Measurements from ENCODE around the gene ANXA11. TPM values are rescaled to one million over a fixed set of nuclear protein-coding genes. Genes with fewer than 3 reads are reported as not detected.

ANXA11 gene
- total and polyA plus RNA-seq, 9 of the 15 experiments (the other 6 are each of a cell fraction or from before 2014, with no cell fraction given) = 43.6 to 212 (median 109) TPM

- TF ChIP-seq ZBTB11 (CRISPR knock-in tag; IDR thresholded peaks at IDR 0.05) = no peak
- 0 out of 2 replicates have a peak, but pooled peaks have one; percentile 52 for TF ChIP-seq SUPT5H (IDR thresholded peaks at IDR 0.05)
- no peak for TF ChIP-seq PATZ1 (CRISPR knock-in tag; IDR thresholded peaks at IDR 0.05; ENCODE audit: borderline replicate concordance)
- no peak for TF ChIP-seq CUX1 (CRISPR knock-in tag; IDR thresholded peaks at IDR 0.05)
- no peak for TF ChIP-seq PTRF (tag; IDR thresholded peaks at IDR 0.05)
- TF ChIP-seq ZNF232 (CRISPR knock-in tag; IDR thresholded peaks at IDR 0.05) = no peak
- TF ChIP-seq PCBP2 (IDR thresholded peaks at IDR 0.05; ENCODE audit: low read depth, low read length, poor library complexity, severe bottlenecking) = no peak
- no peak for TF ChIP-seq SMAD2 (IDR thresholded peaks at IDR 0.05; ENCODE audit: low read depth, low read length)
- TF ChIP-seq DLX4 (CRISPR knock-in tag; IDR thresholded peaks at IDR 0.05) = no peak
- TF ChIP-seq ZNF408 (CRISPR knock-in tag; IDR thresholded peaks at IDR 0.05; ENCODE audit: low read depth) = no peak
- TF ChIP-seq FOXK1 (CRISPR knock-in tag; IDR thresholded peaks at IDR 0.05; ENCODE audit: borderline replicate concordance) = 0 out of 2 replicates have a peak, but pooled peaks have one; percentile 65
- no peak for TF ChIP-seq SREBF2 (CRISPR knock-in tag; IDR thresholded peaks at IDR 0.05)
- TF ChIP-seq WHSC1 (IDR thresholded peaks at IDR 0.05; ENCODE audit: low read length) = no peak
- no peak for TF ChIP-seq ATF1 (CRISPR knock-in tag; IDR thresholded peaks at IDR 0.05)
- TF ChIP-seq ATF1 (tag; IDR thresholded peaks at IDR 0.05) = peak; percentile 75
- TF ChIP-seq NFATC3 (IDR thresholded peaks at IDR 0.05) = peak; percentile 57; the same call in 1 of the 2 replicates
Measured at GRCh38 chr10:80202934-80203834, 2.2 kb downstream of the ANXA11 start (continued).

All from K562 (cell line).